K562 (cell line): ENCODE results near the gene OSBPL1A. TPM values are rescaled to one million over a fixed set of nuclear protein-coding genes. Genes with fewer than 3 reads are reported as not detected.
"Not testable (repeated sequence)": the region's sequence is repeated elsewhere in the genome, so short reads cannot be mapped to it uniquely, and the experiment has no call there.

Source experiments
- ATAC-seq: fragments of 200-7000 bp; cut with Tn5 transposase; 3 replicates; pipeline ENCODE4 v1.9.1; 2020; ENCODE audit warnings: moderate library complexity
- BruUV-seq: library from RNA; stranded (reverse); fragments of 400-500 nt; replicated peaks from 2 replicates; lab custom pipeline; 2021; lab: Mats Ljungman, UMichigan
- CTCF ChIA-PET: fragments of 300-600 bp; formaldehyde crosslinking; extraction: SDS; loops from one replicate; lab custom pipeline; 2021; ENCODE audit warnings: low intra/inter-chr PET ratio; lab: Yijun Ruan, JAX
- POLR2A ChIA-PET: fragments of 300-600, 350-650 bp; sonication (Branson Sonifier 250); formaldehyde crosslinking; extraction: SDS; loops from one replicate; lab custom pipeline; 2021; ENCODE audit warnings: antibody characterized with exemption, inconsistent platforms; lab: Yijun Ruan, JAX
- DNase-seq, 4 experiments: peaks; one replicate each; pipeline versions ENCODE4 v3.0.0 to v3.0.0-alpha.2; 2011 to 2018; ENCODE audit warnings: low spot score in 3 of 4, mixed read lengths in 3 of 4; ENCODE audit errors: extremely low read depth in 1 of 4
- FAIRE-seq: peaks from 2 replicates; lab custom pipeline; 2011; peaks lifted over from hg19 to GRCh38; lab: Jason Lieb, UNC
- H2AFZ ChIP-seq: 2 replicates; pipeline ENCODE4 v1.6.0; 2011; ENCODE audit warnings: low read depth, low read length, control low read depth, inconsistent platforms
- H3K27ac ChIP-seq: fragments of 200-600 bp; 3 replicates; pipeline ENCODE4 v1.8.0; 2011; ENCODE audit warnings: low read depth, mild to moderate bottlenecking, control low read depth, inconsistent platforms, low read length, moderate library complexity, mixed read lengths; ENCODE audit errors: extremely low read depth
- H3K27me3 ChIP-seq, 2 experiments: fragments of 300-600 bp in 1 of 2; 2 replicates in 1 of 2; 3 replicates in 1 of 2; pipeline versions ENCODE4 v1.6.0 to v1.8.0; 2011; ENCODE audit warnings: inconsistent platforms in 2 of 2, low read length in 2 of 2, mild to moderate bottlenecking in 1 of 2, mixed read lengths in 1 of 2, moderate library complexity in 1 of 2; ENCODE audit not compliant: control insufficient read depth in 2 of 2, insufficient read depth in 2 of 2
- H3K36me3 ChIP-seq: fragments of 300-600 bp; 3 replicates; pipeline ENCODE4 v1.8.0; 2011; ENCODE audit warnings: mild to moderate bottlenecking, low read length, inconsistent platforms; ENCODE audit not compliant: control insufficient read depth, insufficient read depth
- H3K4me1 ChIP-seq, 2 experiments: fragments of 200-600 bp in 1 of 2; replicated peaks in 1 of 2; 2 replicates in 1 of 2; 3 replicates in 1 of 2; pipeline versions ENCODE4 v1.5.1 to v1.8.0; 2011; ENCODE audit warnings: inconsistent platforms in 2 of 2, low read length in 2 of 2, mild to moderate bottlenecking in 1 of 2, mixed read lengths in 1 of 2, moderate library complexity in 1 of 2; ENCODE audit not compliant: control insufficient read depth in 2 of 2, insufficient read depth in 2 of 2
- H3K4me2 ChIP-seq: 2 replicates; pipeline ENCODE4 v1.6.1; 2011; ENCODE audit warnings: low read length, control low read depth, inconsistent platforms, mixed read lengths; ENCODE audit not compliant: insufficient read depth
- H3K4me3 ChIP-seq: fragments of 200-600 bp; sonication (generic), shearing (Covaris generic); 2 replicates; pipeline ENCODE4 v1.5.1; 2016; ENCODE audit warnings: control low read depth, inconsistent platforms
- H3K79me2 ChIP-seq: fragments of 200-600 bp; 3 replicates; pipeline ENCODE4 v1.8.0; 2011; ENCODE audit warnings: low read length, inconsistent platforms; ENCODE audit not compliant: control insufficient read depth, insufficient read depth
- H3K9ac ChIP-seq, 2 experiments: 2 replicates each; pipeline versions ENCODE4 v1.6.0 to v1.6.1; 2011; ENCODE audit warnings: low read depth in 2 of 2, low read length in 2 of 2, control low read depth in 1 of 2, inconsistent platforms in 1 of 2, mild to moderate bottlenecking in 1 of 2, mixed read lengths in 1 of 2; ENCODE audit not compliant: insufficient read depth in 1 of 2
- H3K9me1 ChIP-seq: one replicate; pipeline ENCODE4 v1.6.0; 2011; ENCODE audit warnings: inconsistent platforms, mild to moderate bottlenecking, low read length, moderate library complexity; ENCODE audit not compliant: control insufficient read depth, insufficient read depth
- H3K9me3 ChIP-seq: replicated peaks from 2 replicates; pipeline ENCODE4 v1.5.1; 2011; ENCODE audit warnings: low read depth, low read length, inconsistent platforms; ENCODE audit not compliant: control insufficient read depth, insufficient read depth
- H4K20me1 ChIP-seq: replicated peaks from 2 replicates; pipeline ENCODE4 v1.6.1; 2011; ENCODE audit warnings: low read length, inconsistent platforms, mixed read lengths; ENCODE audit not compliant: control insufficient read depth, insufficient read depth
- RAD21 ChIP-seq, 2 experiments: fragments of 250-450 bp in 1 of 2; fragments of 450-650 bp in 1 of 2; sonication (Bioruptor Pico) in 1 of 2; formaldehyde crosslinking in 1 of 2; IDR thresholded peaks in 1 of 2; conservative IDR thresholded peaks in 1 of 2; 2 replicates each; pipeline versions ENCODE4 v1.4.0 to v1.8.0; 2020 to 2022; ENCODE audit warnings: mild to moderate bottlenecking in 2 of 2, moderate library complexity in 1 of 2
- SMC3 ChIP-seq: conservative IDR thresholded peaks from 2 replicates; pipeline ENCODE4 v1.6.1; 2011; ENCODE audit warnings: low read depth, low read length, improper control_type of control experiment; ENCODE audit not compliant: insufficient read depth
- WGBS: fragments of 100-300 bp; shearing (Covaris generic); methylation state at CpG from one replicate; pipeline ENCODE4 v1.1.6; 2016; ENCODE audit warnings: low coverage, mixed read lengths; ENCODE audit not compliant: insufficient coverage; ENCODE audit errors: missing lambda C conversion rate; 5-methylcytosine and 5-hydroxymethylcytosine counted together
- in situ Hi-C: fragments of 300-500 bp; cut with MboI; formaldehyde crosslinking; loops from 4 replicates; pipeline ENCODE4 v1.15.0; 2018; ENCODE audit warnings: inconsistent platforms, mixed read lengths
- intact Hi-C: fragments of 100-400 bp; cut with micrococcal nuclease; formaldehyde crosslinking; loops from 2 replicates; pipeline ENCODE4 v1.14.2; 2022
- polyA plus RNA-seq, 8 experiments: library from polyadenylated mRNA; depleted of rRNA in 4 of 8; stranded (reverse) in 5 of 8; unstranded in 3 of 8; fragments of >200 nt; fragmentation: Nextera tagmentation in 2 of 8; fragmentation: Illumina TruSeq in 1 of 8; extraction: Ambion mirVana in 2 of 8; extraction: Trizol in 1 of 8; gene quantifications; 2 replicates each; pipeline versions ENCODE4 v1.2.1 to v1.2.3, GENCODE V29; 2011 to 2014; ENCODE audit warnings: inconsistent platforms in 1 of 8, missing spikeins in 1 of 8
- total RNA-seq, 7 experiments: library from RNA; depleted of rRNA in 6 of 7; stranded (reverse); fragments of >200 nt in 6 of 7; fragmentation: Illumina TruSeq in 2 of 7; extraction: Trizol in 2 of 7; gene quantifications; 2 replicates each; pipeline versions ENCODE4 v1.2.1 to v1.2.3, GENCODE V29; 2011 to 2021; ENCODE audit warnings: low replicate concordance in 1 of 7
- TF ChIP-seq, protein P1 (sequence below): fragments of 450-650 bp; formaldehyde crosslinking; IDR thresholded peaks from 2 replicates; pipeline ENCODE4 v1.4.0; 2020; ENCODE audit warnings: mild to moderate bottlenecking, moderate library complexity
- TF ChIP-seq, protein P2 (sequence below), 3 experiments: IDR thresholded peaks in 2 of 3; conservative IDR thresholded peaks in 1 of 3; 2 replicates each; pipeline ENCODE4 v1.5.1; 2011 to 2012; ENCODE audit warnings: low read length in 3 of 3, mild to moderate bottlenecking in 3 of 3, control low read depth in 2 of 3, improper control_type of control experiment in 1 of 3, inconsistent platforms in 1 of 3, low read depth in 1 of 3, mixed read lengths in 1 of 3, moderate library complexity in 1 of 3; ENCODE audit not compliant: insufficient read depth in 2 of 3
- TF ChIP-seq, protein P3 (sequence below), 2 experiments: fragments of 450-650 bp; formaldehyde crosslinking in 1 of 2; IDR thresholded peaks; 2 replicates each; pipeline versions ENCODE4 v1.4.0 to v1.6.1; 2014 to 2020; ENCODE audit warnings: mild to moderate bottlenecking in 2 of 2, borderline replicate concordance in 1 of 2, low read depth in 1 of 2

The OSBPL1A gene
- total and polyA plus RNA-seq, 9 of the 15 experiments (the other 6 are each of a cell fraction or from before 2014, with no cell fraction given): 0.40 to 0.49 TPM; not detected in 7

DNA sequence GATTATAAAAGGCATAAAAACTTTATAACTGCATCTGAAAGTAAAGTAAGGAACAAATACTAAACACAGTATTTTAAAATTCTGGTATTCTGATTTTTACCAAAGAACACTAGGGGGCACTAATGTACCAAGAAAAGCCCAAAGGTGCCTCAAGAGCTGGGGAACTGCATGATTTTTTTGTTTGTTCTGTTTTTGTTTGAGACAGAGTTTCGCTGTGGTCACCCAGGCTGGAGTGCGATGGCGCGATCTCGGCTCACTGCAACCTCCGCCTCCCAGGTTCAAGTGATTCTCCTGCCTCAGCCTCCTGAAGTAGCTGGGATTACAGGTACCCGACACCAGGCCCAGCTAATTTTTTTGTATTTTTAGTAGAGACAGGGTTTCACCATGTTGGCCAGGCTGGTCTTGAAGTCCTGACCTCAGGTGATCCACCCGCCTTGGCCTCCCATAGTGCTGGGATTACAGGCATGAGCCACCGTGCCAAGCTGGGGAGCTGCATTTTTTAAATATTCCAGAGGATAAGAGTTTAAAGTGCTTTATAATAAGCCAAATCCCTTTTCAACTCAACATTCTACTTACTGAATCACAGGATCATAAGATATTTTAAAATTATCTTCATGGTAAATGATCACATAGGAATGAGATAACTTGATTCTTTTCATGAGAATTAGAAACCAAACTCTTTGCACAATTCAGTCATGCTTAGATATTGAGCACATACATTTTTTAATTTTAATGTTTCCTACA lies 37.7 kb downstream of the OSBPL1A start:
- H4K20me1 ChIP-seq, H3K9me3 ChIP-seq, H3K4me1 ChIP-seq, H3K9me1 ChIP-seq, H3K27me3 ChIP-seq, H3K4me3 ChIP-seq, H3K36me3 ChIP-seq, H3K9ac ChIP-seq, BruUV-seq, H3K4me2 ChIP-seq, H3K79me2 ChIP-seq, H2AFZ ChIP-seq, H3K27ac ChIP-seq: not testable (repeated sequence)
- in situ Hi-C loops (loop anchor here (5.0 to 10.0 kb wide), 2 partner anchors 127 to 365 kb away; no protein-coding TSS in a partner anchor), intact Hi-C loops (loop anchor here (1.0 to 10.0 kb wide), 4 partner anchors 65 to 366 kb away; no protein-coding TSS in a partner anchor)
- CTCF ChIA-PET: interaction anchor here (0.7 to 2.0 kb wide), 3 partner anchors 33 to 367 kb away, joined by 3 to 17 read pairs (median 7); no protein-coding TSS in a partner anchor
- DNase-seq (peak; percentile 28 to 57 (median 36)), ATAC-seq (peak; percentile 82), FAIRE-seq (peak; percentile 89)
- POLR2A ChIA-PET: interaction anchor here (0.7 to 0.8 kb wide), 2 partner anchors 98 to 122 kb away, joined by 3 read pairs; no protein-coding TSS in a partner anchor
- TF ChIP-seq RAD21 (CRISPR knock-in tag; conservative IDR thresholded peaks at IDR 0.05 in 1 of 2, IDR thresholded peaks at IDR 0.05 in 1 of 2) (peak; percentile 66 to 81), SMC3 (0 out of 2 replicates have a peak, but pooled peaks have one; percentile 21)
- TF ChIP-seq, protein P1, sequence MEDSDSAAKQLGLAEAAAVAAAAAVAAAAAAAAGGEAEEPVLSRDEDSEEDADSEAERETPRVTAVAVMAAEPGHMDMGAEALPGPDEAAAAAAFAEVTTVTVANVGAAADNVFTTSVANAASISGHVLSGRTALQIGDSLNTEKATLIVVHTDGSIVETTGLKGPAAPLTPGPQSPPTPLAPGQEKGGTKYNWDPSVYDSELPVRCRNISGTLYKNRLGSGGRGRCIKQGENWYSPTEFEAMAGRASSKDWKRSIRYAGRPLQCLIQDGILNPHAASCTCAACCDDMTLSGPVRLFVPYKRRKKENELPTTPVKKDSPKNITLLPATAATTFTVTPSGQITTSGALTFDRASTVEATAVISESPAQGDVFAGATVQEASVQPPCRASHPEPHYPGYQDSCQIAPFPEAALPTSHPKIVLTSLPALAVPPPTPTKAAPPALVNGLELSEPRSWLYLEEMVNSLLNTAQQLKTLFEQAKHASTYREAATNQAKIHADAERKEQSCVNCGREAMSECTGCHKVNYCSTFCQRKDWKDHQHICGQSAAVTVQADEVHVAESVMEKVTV (CRISPR knock-in tag): peak; percentile 54
- TF ChIP-seq, protein P2, sequence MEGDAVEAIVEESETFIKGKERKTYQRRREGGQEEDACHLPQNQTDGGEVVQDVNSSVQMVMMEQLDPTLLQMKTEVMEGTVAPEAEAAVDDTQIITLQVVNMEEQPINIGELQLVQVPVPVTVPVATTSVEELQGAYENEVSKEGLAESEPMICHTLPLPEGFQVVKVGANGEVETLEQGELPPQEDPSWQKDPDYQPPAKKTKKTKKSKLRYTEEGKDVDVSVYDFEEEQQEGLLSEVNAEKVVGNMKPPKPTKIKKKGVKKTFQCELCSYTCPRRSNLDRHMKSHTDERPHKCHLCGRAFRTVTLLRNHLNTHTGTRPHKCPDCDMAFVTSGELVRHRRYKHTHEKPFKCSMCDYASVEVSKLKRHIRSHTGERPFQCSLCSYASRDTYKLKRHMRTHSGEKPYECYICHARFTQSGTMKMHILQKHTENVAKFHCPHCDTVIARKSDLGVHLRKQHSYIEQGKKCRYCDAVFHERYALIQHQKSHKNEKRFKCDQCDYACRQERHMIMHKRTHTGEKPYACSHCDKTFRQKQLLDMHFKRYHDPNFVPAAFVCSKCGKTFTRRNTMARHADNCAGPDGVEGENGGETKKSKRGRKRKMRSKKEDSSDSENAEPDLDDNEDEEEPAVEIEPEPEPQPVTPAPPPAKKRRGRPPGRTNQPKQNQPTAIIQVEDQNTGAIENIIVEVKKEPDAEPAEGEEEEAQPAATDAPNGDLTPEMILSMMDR (IDR thresholded peaks at IDR 0.05 in 2 of 3, conservative IDR thresholded peaks at IDR 0.05 in 1 of 3; ENCODE audit: insufficient read depth in 2 of 3, low read depth in 1 of 3, low read length in 3 of 3): peak; percentile 41 to 79 (median 53); a peak in 4 of 6 replicates
- TF ChIP-seq, protein P3, sequence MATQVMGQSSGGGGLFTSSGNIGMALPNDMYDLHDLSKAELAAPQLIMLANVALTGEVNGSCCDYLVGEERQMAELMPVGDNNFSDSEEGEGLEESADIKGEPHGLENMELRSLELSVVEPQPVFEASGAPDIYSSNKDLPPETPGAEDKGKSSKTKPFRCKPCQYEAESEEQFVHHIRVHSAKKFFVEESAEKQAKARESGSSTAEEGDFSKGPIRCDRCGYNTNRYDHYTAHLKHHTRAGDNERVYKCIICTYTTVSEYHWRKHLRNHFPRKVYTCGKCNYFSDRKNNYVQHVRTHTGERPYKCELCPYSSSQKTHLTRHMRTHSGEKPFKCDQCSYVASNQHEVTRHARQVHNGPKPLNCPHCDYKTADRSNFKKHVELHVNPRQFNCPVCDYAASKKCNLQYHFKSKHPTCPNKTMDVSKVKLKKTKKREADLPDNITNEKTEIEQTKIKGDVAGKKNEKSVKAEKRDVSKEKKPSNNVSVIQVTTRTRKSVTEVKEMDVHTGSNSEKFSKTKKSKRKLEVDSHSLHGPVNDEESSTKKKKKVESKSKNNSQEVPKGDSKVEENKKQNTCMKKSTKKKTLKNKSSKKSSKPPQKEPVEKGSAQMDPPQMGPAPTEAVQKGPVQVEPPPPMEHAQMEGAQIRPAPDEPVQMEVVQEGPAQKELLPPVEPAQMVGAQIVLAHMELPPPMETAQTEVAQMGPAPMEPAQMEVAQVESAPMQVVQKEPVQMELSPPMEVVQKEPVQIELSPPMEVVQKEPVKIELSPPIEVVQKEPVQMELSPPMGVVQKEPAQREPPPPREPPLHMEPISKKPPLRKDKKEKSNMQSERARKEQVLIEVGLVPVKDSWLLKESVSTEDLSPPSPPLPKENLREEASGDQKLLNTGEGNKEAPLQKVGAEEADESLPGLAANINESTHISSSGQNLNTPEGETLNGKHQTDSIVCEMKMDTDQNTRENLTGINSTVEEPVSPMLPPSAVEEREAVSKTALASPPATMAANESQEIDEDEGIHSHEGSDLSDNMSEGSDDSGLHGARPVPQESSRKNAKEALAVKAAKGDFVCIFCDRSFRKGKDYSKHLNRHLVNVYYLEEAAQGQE (IDR thresholded peaks at IDR 0.05; ENCODE audit: borderline replicate concordance): peak; percentile 53; the same call in 1 of the 2 replicates
- TF ChIP-seq, protein P3 (CRISPR knock-in tag; IDR thresholded peaks at IDR 0.05; ENCODE audit: low read depth): not testable (repeated sequence)
- 1% methylated on average over 9 of the region's 9 CpGs for whole genome bisulfite sequencing
